Activated effector memory CD4-positive, alpha-beta T cell treated with Interleukin-2 at 50 U/mL for 16 hours (primary cell): ENCODE measurements around the gene URM1.

Experiments used
- DNase-seq: peaks from one replicate; pipeline ENCODE4 v3.0.0-alpha.2; 2020

Gene URM1

DNA sequence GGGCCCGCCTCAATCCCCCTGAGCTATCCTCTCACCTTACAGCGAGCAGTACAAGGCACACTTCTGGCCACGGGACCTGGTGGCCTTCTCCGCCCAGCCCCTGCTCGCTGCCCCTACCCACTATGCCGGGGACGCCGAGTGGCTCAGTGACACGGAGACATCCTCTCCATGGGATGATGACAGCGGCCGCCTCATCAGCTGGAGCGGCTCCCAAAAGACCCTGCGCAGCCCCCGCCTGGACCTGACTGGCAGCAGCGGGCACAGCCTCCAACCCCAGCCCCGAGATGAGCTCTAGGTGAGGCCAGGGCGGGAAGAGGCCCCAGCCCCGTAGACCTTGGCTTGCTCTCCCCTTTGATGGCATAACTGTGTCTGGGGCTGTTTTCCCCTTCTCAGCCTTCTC lies 64.4 kb downstream of the URM1 start:
- no peak for DNase-seq

DNA sequence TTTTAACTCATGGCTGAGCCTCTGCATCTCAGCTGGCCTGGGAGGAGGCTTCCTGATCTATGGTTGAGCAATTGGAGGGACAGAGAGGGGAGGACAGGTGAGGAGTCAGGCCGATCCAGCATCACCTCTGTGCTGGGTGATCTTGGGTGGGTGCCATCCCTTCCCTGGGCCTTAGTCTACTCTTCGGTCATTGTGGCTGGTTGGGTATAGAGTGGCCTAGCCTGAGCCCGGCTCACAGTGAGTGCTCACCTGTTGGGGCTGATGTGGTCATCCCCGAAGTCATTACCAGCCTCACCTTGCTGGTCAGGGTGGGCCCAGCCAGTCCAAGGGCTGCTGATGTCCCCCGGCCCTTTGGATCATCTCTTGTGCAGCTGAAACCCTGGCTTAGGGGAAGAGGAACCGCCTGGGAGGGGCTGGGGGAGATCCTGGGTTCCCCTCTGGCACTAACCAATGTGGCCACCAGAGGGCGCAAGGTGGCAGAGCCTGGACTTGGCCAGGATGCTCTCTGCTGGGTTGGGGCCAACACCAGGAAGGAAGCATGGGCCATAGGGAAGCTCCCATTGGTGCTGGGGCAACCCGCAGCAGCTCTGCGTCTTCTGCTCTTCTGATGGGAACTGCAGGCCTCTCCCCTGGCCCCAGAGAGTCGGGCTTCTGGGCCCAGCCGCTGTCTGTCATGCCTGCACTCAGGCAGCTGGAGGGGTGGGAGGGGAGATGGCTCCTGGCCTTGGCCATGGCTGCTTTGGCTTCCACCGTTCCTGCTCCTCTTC lies 67.4 kb downstream of the URM1 start:
- DNase-seq = peak; percentile 64

DNA sequence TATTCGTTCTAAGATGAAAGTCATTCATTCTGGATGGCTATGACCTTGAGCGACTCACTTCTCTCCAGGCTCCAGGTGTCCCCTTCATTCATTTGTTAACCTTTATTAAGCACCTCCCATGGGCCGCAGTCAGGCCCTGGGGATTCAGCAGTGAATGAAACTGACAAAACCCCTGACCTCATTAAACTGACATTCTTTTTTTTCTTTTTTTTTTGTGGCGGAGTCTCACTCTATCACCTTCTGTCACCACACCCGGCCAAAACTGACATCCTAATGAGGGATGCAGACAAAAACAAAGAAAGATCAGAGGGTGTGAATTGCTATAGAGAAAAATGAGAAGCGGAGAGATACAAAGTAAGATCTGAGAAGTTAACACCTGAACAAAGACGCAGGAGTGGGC lies 68.1 kb downstream of the URM1 start:
- no peak for DNase-seq
